Measurements from ENCODE around the gene TMLHE. TPM values are rescaled to one million over a fixed set of nuclear protein-coding genes. Genes with fewer than 3 reads are reported as not detected.

Gene TMLHE
- total and polyA plus RNA-seq, 10 of the 15 experiments (the other 5 are each of a cell fraction or from before 2014, with no cell fraction given) = 7.1 to 21.7 (median 13.6) TPM

GRCh38 chrX:155592981-155593380, 19.8 kb downstream of the TMLHE start:
- Histone ChIP-seq H3K36me3 (ENCODE audit: control insufficient read depth in 2 of 2, insufficient read depth in 2 of 2, low read length in 1 of 2) (no peaks in the 10 kb centered on the region), H4K20me1 (ENCODE audit: control insufficient read depth, insufficient read depth) (no peaks in the 10 kb centered on the region), H2AFZ (ENCODE audit: control insufficient read depth, low read depth, low read length) (no peak overlapping the region), H3K79me2 (ENCODE audit: control insufficient read depth, insufficient read depth, low read length) (no peaks in the 10 kb centered on the region), H3K9me3 (replicated peaks; ENCODE audit: control insufficient read depth, insufficient read depth, low read length) (peaks cover 5% of the 10 kb centered on the region; the same call in 2 of the 3 replicates), H3K4me1 (ENCODE audit: control insufficient read depth, insufficient read depth, low read length) (no peaks in the 10 kb centered on the region), H3K4me2 (ENCODE audit: control insufficient read depth, insufficient read depth) (no peak overlapping the region), H3K27ac (ENCODE audit: control insufficient read depth, insufficient read depth) (no peak overlapping the region), H3K4me3 (no peak overlapping the region), H3K27me3 (replicated peaks in 1 of 2; ENCODE audit: control insufficient read depth in 2 of 2, insufficient read depth in 2 of 2, low read length in 1 of 2) (no peaks in the 10 kb centered on the region), H3K9ac (ENCODE audit: control insufficient read depth, insufficient read depth, low read length) (no peak overlapping the region)
- in situ Hi-C loops (cut with MboI) = no loop called here
- POLR2A ChIA-PET = no interaction called here
- FAIRE-seq = no peak
- SMC1A ChIA-PET (ENCODE audit: uncharacterized antibody, unreplicated experiment) = no interaction called here
- no peak for DNase-seq (ENCODE audit: low read depth, low spot score)
- RAD21 ChIA-PET (ENCODE audit: unreplicated experiment) = no interaction called here
- CTCF ChIA-PET = no interaction called here
- no peak for ATAC-seq
- BruUV-seq (replicated peaks) = no TSS peak
- no peak for TF ChIP-seq SMARCA5 (IDR thresholded peaks at IDR 0.05)
- no peak for TF ChIP-seq NR2C1 (IDR thresholded peaks at IDR 0.05)
- no peak for TF ChIP-seq E4F1 (IDR thresholded peaks at IDR 0.05; ENCODE audit: borderline replicate concordance, partially characterized antibody)
- intact Hi-C loops (cut with micrococcal nuclease; ENCODE audit: unreplicated experiment) = no loop called here

GRCh38 chrX:155592331-155592730, 20.4 kb downstream of the TMLHE start:
- FAIRE-seq (no peak), DNase-seq (ENCODE audit: low read depth, low spot score) (no peak), ATAC-seq (no peak)
- in situ Hi-C loops (cut with MboI) = no loop called here
- H3K9ac ChIP-seq (ENCODE audit: control insufficient read depth, insufficient read depth, low read length) = no peak overlapping the region
- ChIA-PET POLR2A (no interaction called here), CTCF (no interaction called here), RAD21 (ENCODE audit: unreplicated experiment) (no interaction called here), SMC1A (ENCODE audit: uncharacterized antibody, unreplicated experiment) (no interaction called here)
- H3K4me2 ChIP-seq (ENCODE audit: control insufficient read depth, insufficient read depth) = no peak overlapping the region
- H3K9me3 ChIP-seq (replicated peaks; ENCODE audit: control insufficient read depth, insufficient read depth, low read length) = peaks cover 5% of the 10 kb centered on the region; the same call in 2 of the 3 replicates
- no TSS peak for BruUV-seq (replicated peaks)
- H3K4me3 ChIP-seq = no peak overlapping the region
- intact Hi-C loops (cut with micrococcal nuclease; ENCODE audit: unreplicated experiment) = no loop called here
- H3K36me3 ChIP-seq (ENCODE audit: control insufficient read depth in 2 of 2, insufficient read depth in 2 of 2, low read length in 1 of 2) = no peaks in the 10 kb centered on the region
- no peak overlapping the region for H3K27ac ChIP-seq (ENCODE audit: control insufficient read depth, insufficient read depth)
- no peaks in the 10 kb centered on the region for H3K79me2 ChIP-seq (ENCODE audit: control insufficient read depth, insufficient read depth, low read length)
- no peaks in the 10 kb centered on the region for H3K27me3 ChIP-seq (replicated peaks in 1 of 2; ENCODE audit: control insufficient read depth in 2 of 2, insufficient read depth in 2 of 2, low read length in 1 of 2)
- no peak overlapping the region for H2AFZ ChIP-seq (ENCODE audit: control insufficient read depth, low read depth, low read length)
- no peaks in the 10 kb centered on the region for H4K20me1 ChIP-seq (ENCODE audit: control insufficient read depth, insufficient read depth)
- H3K4me1 ChIP-seq (ENCODE audit: control insufficient read depth, insufficient read depth, low read length) = no peaks in the 10 kb centered on the region
- no peak for TF ChIP-seq STAT1 (conservative IDR thresholded peaks at IDR 0.05)
- no peak for TF ChIP-seq PAX8 (IDR thresholded peaks at IDR 0.05)
- no peak for TF ChIP-seq SMC3 (IDR thresholded peaks at IDR 0.05; ENCODE audit: borderline replicate concordance, low read length)
- TF ChIP-seq STAT3 (IDR thresholded peaks at IDR 0.05; ENCODE audit: low read depth, low read length) = no peak
- no peak for TF ChIP-seq ETV6 (conservative IDR thresholded peaks at IDR 0.05 in 1 of 2, IDR thresholded peaks at IDR 0.05 in 1 of 2; ENCODE audit: borderline replicate concordance in 1 of 2, low read depth in 1 of 2)
- TF ChIP-seq MYB (IDR thresholded peaks at IDR 0.05; ENCODE audit: borderline replicate concordance, low read depth, low read length) = no peak
- no peak for TF ChIP-seq CBX5 (IDR thresholded peaks at IDR 0.05; ENCODE audit: low read depth)
- TF ChIP-seq ZBED1 (IDR thresholded peaks at IDR 0.05; ENCODE audit: borderline replicate concordance) = no peak
- TF ChIP-seq PRDM15 (CRISPR knock-in tag; IDR thresholded peaks at IDR 0.05) = no peak
- no peak for TF ChIP-seq SREBF2 (IDR thresholded peaks at IDR 0.05; ENCODE audit: low read length)
- TF ChIP-seq NR2C2 (IDR thresholded peaks at IDR 0.05; ENCODE audit: borderline replicate concordance, control insufficient read depth, insufficient read length, low read depth) = no peak
- no peak for TF ChIP-seq ESRRA (IDR thresholded peaks at IDR 0.05; ENCODE audit: low read length)

Data from GM12878 (cell line).